MCF 10A (cell line): ENCODE measurements around the gene CADPS. TPM values are rescaled to one million over a fixed set of nuclear protein-coding genes. Genes with fewer than 3 reads are reported as not detected.

Experiments
- BruUV-seq: library from RNA; stranded (reverse); fragments of 400-500 nt; replicated peaks from 2 replicates; lab custom pipeline; 2021; lab: Mats Ljungman, UMichigan
- CTCF ChIA-PET: fragments of 300-600 bp; sonication (Branson Sonifier 250); formaldehyde crosslinking; extraction: SDS; loops from one replicate; lab custom pipeline; 2021; ENCODE audit warnings: antibody characterized with exemption, inconsistent platforms; lab: Yijun Ruan, JAX
- POLR2A ChIA-PET: fragments of 300-600, 350-650 bp; sonication (Branson Sonifier 250); formaldehyde crosslinking; extraction: SDS; loops from one replicate; lab custom pipeline; 2020; ENCODE audit warnings: antibody characterized with exemption, inconsistent platforms; lab: Yijun Ruan, JAX
- DNase-seq: peaks from one replicate; pipeline ENCODE4 v3.0.0-alpha.2; 2018; ENCODE audit not compliant: unreplicated experiment
- H3K27ac Mint-ChIP-seq: one replicate; pipeline ENCODE4 v1.8.0; 2022; ENCODE audit warnings: mild to moderate bottlenecking, low read depth, mixed read lengths; ENCODE audit not compliant: unreplicated experiment
- H3K27me3 Mint-ChIP-seq: one replicate; pipeline ENCODE4 v1.8.0; 2022; ENCODE audit warnings: mixed read lengths; ENCODE audit not compliant: insufficient read depth, unreplicated experiment
- H3K36me3 Mint-ChIP-seq: one replicate; pipeline ENCODE4 v1.8.0; 2022; ENCODE audit warnings: mild to moderate bottlenecking, moderate library complexity, mixed read lengths; ENCODE audit not compliant: insufficient read depth, unreplicated experiment
- H3K4me1 Mint-ChIP-seq: one replicate; pipeline ENCODE4 v1.8.0; 2022; ENCODE audit warnings: mixed read lengths; ENCODE audit not compliant: insufficient read depth, unreplicated experiment
- H3K4me3 Mint-ChIP-seq: one replicate; pipeline ENCODE4 v1.8.0; 2022; ENCODE audit warnings: mild to moderate bottlenecking, moderate library complexity, mixed read lengths; ENCODE audit not compliant: unreplicated experiment
- H3K9me3 Mint-ChIP-seq: one replicate; pipeline ENCODE4 v1.8.0; 2022; ENCODE audit warnings: mixed read lengths; ENCODE audit not compliant: unreplicated experiment
- CTCF ChIP-seq: fragments of 200-600 bp; IDR thresholded peaks from one replicate; pipeline ENCODE4 v1.8.0; 2022; ENCODE audit warnings: antibody characterized with exemption, mild to moderate bottlenecking; ENCODE audit not compliant: unreplicated experiment
- intact Hi-C: fragments of 100-400 bp; cut with micrococcal nuclease; formaldehyde crosslinking; loops from 2 replicates; pipeline ENCODE4 v1.14.1; 2022
- total RNA-seq: library from RNA; stranded (reverse); gene quantifications from 2 replicates; pipeline ENCODE4 v1.2.3, GENCODE V29; 2022

The CADPS gene
- total RNA-seq, 1 experiment from 2014 or later = not detected

- ChIA-PET CTCF (interaction anchor here (1.1 to 1.7 kb wide), 3 partner anchors 31 to 345 kb away, joined by 3 to 7 read pairs (median 4); no protein-coding TSS in a partner anchor), POLR2A (interaction anchor here (0.6 kb wide), 1 partner anchor 198 kb away, joined by 3 read pairs; no protein-coding TSS in a partner anchor)
- H3K9me3 Mint-ChIP-seq = no peaks in the 10 kb centered on the region
- no peak for DNase-seq
- BruUV-seq = no TSS peak
- no peak for TF ChIP-seq CTCF
- intact Hi-C loops = no loop called here
- H3K27me3 Mint-ChIP-seq = peaks cover 72% of the 10 kb centered on the region
- no peaks in the 10 kb centered on the region for H3K36me3 Mint-ChIP-seq
- H3K4me1 Mint-ChIP-seq = no peaks in the 10 kb centered on the region
- H3K4me3 Mint-ChIP-seq = no peak overlapping the region
- no peak overlapping the region for H3K27ac Mint-ChIP-seq
Measured at GRCh38 chr3:62884096-62884870, 9.1 kb upstream of the CADPS start.

DNA sequence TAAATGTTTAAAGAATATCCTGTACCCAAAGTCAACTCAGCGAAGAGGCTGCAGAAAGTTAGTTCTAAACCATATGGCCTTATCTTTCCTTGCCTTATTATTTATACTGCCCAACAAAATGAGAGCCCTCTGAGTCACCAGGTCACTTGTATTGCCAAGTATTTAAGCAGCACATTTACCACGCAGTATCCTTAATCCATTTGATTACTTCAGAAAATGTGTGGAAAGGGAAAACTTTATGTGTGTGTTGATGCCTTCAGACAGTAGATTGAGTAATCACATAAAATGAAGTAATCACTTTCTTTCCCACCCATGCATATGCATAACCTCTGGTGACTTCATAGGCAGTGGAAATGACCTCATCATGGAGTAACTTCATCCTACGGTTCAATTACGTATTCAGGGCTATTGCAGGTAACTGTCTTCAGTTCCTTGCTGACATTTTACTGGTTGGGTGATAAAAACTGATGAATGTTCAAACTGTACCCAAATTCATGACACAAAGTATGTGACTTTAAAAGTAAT, 7.5 kb upstream of the CADPS start:
- Mint-ChIP-seq H3K27me3 (peaks cover 73% of the 10 kb centered on the region), H3K27ac (no peak overlapping the region), H3K36me3 (no peaks in the 10 kb centered on the region), H3K4me3 (no peak overlapping the region), H3K9me3 (no peaks in the 10 kb centered on the region), H3K4me1 (no peaks in the 10 kb centered on the region)
- TF ChIP-seq CTCF = no peak
- ChIA-PET POLR2A (no interaction called here), CTCF (interaction anchor here (1.7 kb wide), 1 partner anchor 347 kb away, joined by 7 read pairs; no protein-coding TSS in a partner anchor)
- peak; percentile 4 for DNase-seq
- intact Hi-C loops = no loop called here
- no TSS peak for BruUV-seq

- no peak for TF ChIP-seq CTCF
- Mint-ChIP-seq H3K4me3 (no peak overlapping the region), H3K27me3 (peaks cover 67% of the 10 kb centered on the region), H3K4me1 (no peaks in the 10 kb centered on the region), H3K9me3 (no peaks in the 10 kb centered on the region), H3K36me3 (no peaks in the 10 kb centered on the region), H3K27ac (no peak overlapping the region)
- DNase-seq = peak; percentile 25
- intact Hi-C loops = no loop called here
- BruUV-seq = no TSS peak
- ChIA-PET POLR2A (interaction anchor here (0.8 kb wide), 1 partner anchor 188 kb away, joined by 5 read pairs; no protein-coding TSS in a partner anchor), CTCF (interaction anchor here (0.7 kb wide), 1 partner anchor 99 kb away, joined by 3 read pairs; no protein-coding TSS in a partner anchor)
Measured at GRCh38 chr3:62876064-62876463, 848 bp upstream of the CADPS start.

- Mint-ChIP-seq H3K27ac (no peak overlapping the region), H3K27me3 (peaks cover 63% of the 10 kb centered on the region), H3K36me3 (no peaks in the 10 kb centered on the region), H3K4me1 (peaks cover 2% of the 10 kb centered on the region), H3K9me3 (no peaks in the 10 kb centered on the region), H3K4me3 (no peak overlapping the region)
- ChIA-PET POLR2A (no interaction called here), CTCF (no interaction called here)
- intact Hi-C loops = no loop called here
- no peak for TF ChIP-seq CTCF
- no TSS peak for BruUV-seq
- no peak for DNase-seq
Measured at GRCh38 chr3:62875558-62876002, 364 bp upstream of the CADPS start.
